Stimulated activated CD8-positive, alpha-beta memory T cell treated with anti-CD3 and anti-CD28 coated beads, Interleukin-15, amount 100 ng/mL, for 1 hour (primary cell): ENCODE measurements around the gene GMPR.

Experiments used
- DNase-seq: peaks from one replicate; pipeline ENCODE4 v3.0.0-alpha.2; 2020; ENCODE audit warnings: low read depth

Gene GMPR

GRCh38 chr6:16238057-16238962 is at the start of gene GMPR:
Gene GMPR, plus strand, starts transcription at chr6:16238587. Its CDS starts 107 bp downstream, at chr6:16238694.
- DNase-seq, result peak; percentile 52

GRCh38 chr6:16190214-16190613 is 48.2 kb upstream of the GMPR start:
- DNase-seq, result no peak

- DNase-seq, result no peak
These were observed 42.0 kb upstream of the GMPR start for GRCh38 chr6:16196260-16196983.

GRCh38 chr6:16196984-16197546 is 41.3 kb upstream of the GMPR start:
- no peak for DNase-seq

GRCh38 chr6:16198061-16198705 is 40.2 kb upstream of the GMPR start:
- DNase-seq, result no peak

- no peak for DNase-seq
These were observed 38.6 kb upstream of the GMPR start for GRCh38 chr6:16199804-16200203.

- DNase-seq, result no peak
These were observed 38.0 kb upstream of the GMPR start for GRCh38 chr6:16200321-16200883.

- DNase-seq, result no peak
These were observed 36.7 kb upstream of the GMPR start for GRCh38 chr6:16201706-16202105.

- no peak for DNase-seq
These were observed 33.6 kb upstream of the GMPR start for GRCh38 chr6:16204653-16205376.

GRCh38 chr6:16205377-16206144 is 32.8 kb upstream of the GMPR start:
- no peak for DNase-seq

GRCh38 chr6:16206595-16207037 is 31.8 kb upstream of the GMPR start:
- peak; percentile 18 for DNase-seq

- DNase-seq, result no peak
These were observed 29.4 kb upstream of the GMPR start for GRCh38 chr6:16208989-16209388.

- no peak for DNase-seq
These were observed 28.8 kb upstream of the GMPR start for GRCh38 chr6:16209539-16209938.

- DNase-seq, result no peak
These were observed 26.1 kb upstream of the GMPR start for GRCh38 chr6:16212276-16212675.

GRCh38 chr6:16216501-16217155 is 21.8 kb upstream of the GMPR start:
- DNase-seq, result no peak

- DNase-seq, result no peak
These were observed 21.1 kb upstream of the GMPR start for GRCh38 chr6:16217156-16217721.

GRCh38 chr6:16222826-16223225 is 15.6 kb upstream of the GMPR start:
- DNase-seq, result no peak

GRCh38 chr6:16223362-16223761 is 15.0 kb upstream of the GMPR start:
- no peak for DNase-seq

- DNase-seq, result no peak
These were observed 14.0 kb upstream of the GMPR start for GRCh38 chr6:16224409-16224808.
